HEK293 (cell line): ENCODE measurements around the gene EIF3L.

Experiments
- CTCF ChIA-PET: fragments of 350-600 bp; formaldehyde crosslinking; extraction: SDS; loops from one replicate; lab custom pipeline; 2021; ENCODE audit warnings: antibody characterized with exemption; lab: Yijun Ruan, JAX
- POLR2A ChIA-PET: fragments of 300-600 bp; formaldehyde crosslinking; extraction: SDS; loops from one replicate; lab custom pipeline; 2020; ENCODE audit warnings: antibody characterized with exemption, inconsistent platforms; lab: Yijun Ruan, JAX
- H3K27ac ChIP-seq: fragments of 200-500 bp; sonication (Bioruptor generic); 2 replicates; pipeline ENCODE4 v1.5.1; 2014; ENCODE audit warnings: low read depth, low read length, control low read depth, inconsistent platforms; ENCODE audit errors: extremely low read depth
- H3K36me3 ChIP-seq, 2 experiments: fragments of 200-500 bp in 1 of 2; sonication (Bioruptor generic) in 1 of 2; 1 replicate in 1 of 2; 2 replicates in 1 of 2; pipeline ENCODE4 v1.5.1; 2014 to 2017; ENCODE audit warnings: inconsistent platforms in 2 of 2, low read length in 2 of 2; ENCODE audit not compliant: control insufficient read depth in 2 of 2, insufficient read depth in 1 of 2
- H3K4me1 ChIP-seq: fragments of 200-500 bp; sonication (Bioruptor generic); 2 replicates; pipeline ENCODE4 v1.5.1; 2014; ENCODE audit warnings: mild to moderate bottlenecking, low read length, inconsistent platforms; ENCODE audit not compliant: control insufficient read depth, insufficient read depth
- H3K4me3 ChIP-seq: 2 replicates; pipeline ENCODE4 v1.5.1; 2011; ENCODE audit warnings: low read depth, mild to moderate bottlenecking, control low read depth, low read length, moderate library complexity
- H3K9me3 ChIP-seq: fragments of 200-500 bp; sonication (Bioruptor generic); 2 replicates; pipeline ENCODE4 v1.5.1; 2014; ENCODE audit warnings: low read depth, low read length, inconsistent platforms; ENCODE audit not compliant: control insufficient read depth, insufficient read depth
- GLIS1 ChIP-seq: fragments of 450-650 bp; formaldehyde crosslinking; IDR thresholded peaks from 2 replicates; pipeline ENCODE4 v1.5.1; 2016; ENCODE audit warnings: missing biosample characterization, missing genetic modification characterization
- GLIS2 ChIP-seq: fragments of 450-650 bp; formaldehyde crosslinking; IDR thresholded peaks from 2 replicates; pipeline ENCODE4 v1.5.1; 2016; ENCODE audit warnings: missing biosample characterization, missing genetic modification characterization
- INSM2 ChIP-seq: fragments of 450-650 bp; formaldehyde crosslinking; IDR thresholded peaks from 2 replicates; pipeline ENCODE4 v1.5.1; 2016; ENCODE audit warnings: missing biosample characterization, missing genetic modification characterization
- OSR2 ChIP-seq: fragments of 450-650 bp; formaldehyde crosslinking; IDR thresholded peaks from 2 replicates; pipeline ENCODE4 v1.5.1; 2016; ENCODE audit warnings: missing biosample characterization, missing genetic modification characterization
- SETDB1 ChIP-seq: IDR thresholded peaks from one replicate; pipeline ENCODE4 v1.6.1; 2017; ENCODE audit warnings: mild to moderate bottlenecking, low read length, moderate library complexity, mixed read lengths; ENCODE audit not compliant: insufficient read length
- SP7 ChIP-seq: fragments of 450-650 bp; formaldehyde crosslinking; IDR thresholded peaks from 2 replicates; pipeline ENCODE4 v1.5.1; 2016; ENCODE audit warnings: missing biosample characterization, missing genetic modification characterization
- ZBTB17 ChIP-seq: fragments of 450-650 bp; formaldehyde crosslinking; IDR thresholded peaks from 2 replicates; pipeline ENCODE4 v1.5.1; 2016; ENCODE audit warnings: missing biosample characterization, missing genetic modification characterization
- ZBTB7A ChIP-seq: fragments of 450-650 bp; formaldehyde crosslinking; IDR thresholded peaks from 2 replicates; pipeline ENCODE4 v1.5.1; 2016; ENCODE audit warnings: low read depth, missing biosample characterization, missing genetic modification characterization
- ZFP69B ChIP-seq: fragments of 450-650 bp; formaldehyde crosslinking; IDR thresholded peaks from 2 replicates; pipeline ENCODE4 v1.5.1; 2016; ENCODE audit warnings: missing biosample characterization, missing genetic modification characterization
- ZIC2 ChIP-seq: fragments of 450-650 bp; formaldehyde crosslinking; IDR thresholded peaks from 2 replicates; pipeline ENCODE4 v1.5.1; 2016; ENCODE audit warnings: missing biosample characterization, missing genetic modification characterization
- ZNF133 ChIP-seq: fragments of 450-650 bp; formaldehyde crosslinking; IDR thresholded peaks from 2 replicates; pipeline ENCODE4 v1.5.1; 2016; ENCODE audit warnings: missing biosample characterization, missing genetic modification characterization
- ZNF16 ChIP-seq: fragments of 450-650 bp; formaldehyde crosslinking; IDR thresholded peaks from 2 replicates; pipeline ENCODE4 v1.5.1; 2016; ENCODE audit warnings: low read depth, missing biosample characterization, missing genetic modification characterization
- ZNF239 ChIP-seq: fragments of 450-650 bp; formaldehyde crosslinking; IDR thresholded peaks from 2 replicates; pipeline ENCODE4 v1.5.1; 2016; ENCODE audit warnings: missing biosample characterization, missing genetic modification characterization
- ZNF24 ChIP-seq: fragments of 450-650 bp; formaldehyde crosslinking; IDR thresholded peaks from 2 replicates; pipeline ENCODE4 v1.5.1; 2016; ENCODE audit warnings: missing biosample characterization, missing genetic modification characterization
- ZNF266 ChIP-seq: fragments of 450-650 bp; formaldehyde crosslinking; IDR thresholded peaks from 2 replicates; pipeline ENCODE4 v1.5.1; 2016; ENCODE audit warnings: missing biosample characterization, missing genetic modification characterization, low read depth
- ZNF488 ChIP-seq: fragments of 450-650 bp; formaldehyde crosslinking; IDR thresholded peaks from 2 replicates; pipeline ENCODE4 v1.5.1; 2016; ENCODE audit warnings: missing biosample characterization, missing genetic modification characterization
- ZNF692 ChIP-seq: fragments of 450-650 bp; formaldehyde crosslinking; IDR thresholded peaks from 2 replicates; pipeline ENCODE4 v1.5.1; 2016; ENCODE audit warnings: missing biosample characterization, missing genetic modification characterization
- ZNF791 ChIP-seq: fragments of 450-650 bp; formaldehyde crosslinking; IDR thresholded peaks from 2 replicates; pipeline ENCODE4 v1.5.1; 2016; ENCODE audit warnings: missing biosample characterization, missing genetic modification characterization
- ZSCAN23 ChIP-seq: fragments of 450-650 bp; formaldehyde crosslinking; IDR thresholded peaks from 2 replicates; pipeline ENCODE4 v1.5.1; 2016; ENCODE audit warnings: missing biosample characterization, missing genetic modification characterization
- ZSCAN5A ChIP-seq: fragments of 450-650 bp; formaldehyde crosslinking; IDR thresholded peaks from 2 replicates; pipeline ENCODE4 v1.5.1; 2016; ENCODE audit warnings: missing biosample characterization, missing genetic modification characterization

EIF3L gene

GRCh38 chr22:37909766-37910165 lies 60.5 kb downstream of the EIF3L start:
- ChIA-PET POLR2A (interaction anchor here (1.2 kb wide), 1 partner anchor 11 kb away, joined by 3 read pairs; no protein-coding TSS in a partner anchor), CTCF (interaction anchor here (0.9 to 1.2 kb wide), 2 partner anchors 24 to 46 kb away, joined by 3 to 7 read pairs; no protein-coding TSS in a partner anchor)
- peaks cover 10% of the 10 kb centered on the region; the same call in 1 of the 2 replicates for H3K4me1 ChIP-seq
- H3K9me3 ChIP-seq, result no peaks in the 10 kb centered on the region
- H3K36me3 ChIP-seq, result peaks cover 14 to 49% of the 10 kb centered on the region in 2 experiments; a peak in 2 of 3 replicates
- no peak overlapping the region for H3K27ac ChIP-seq
- 0 out of 2 replicates have a peak, but pooled peaks have one; percentile 35 for TF ChIP-seq ZFP69B (tag by site-specific recombination)
- no peak for TF ChIP-seq ZBTB7A (tag by site-specific recombination)
- H3K4me3 ChIP-seq, result no peak overlapping the region

DNA sequence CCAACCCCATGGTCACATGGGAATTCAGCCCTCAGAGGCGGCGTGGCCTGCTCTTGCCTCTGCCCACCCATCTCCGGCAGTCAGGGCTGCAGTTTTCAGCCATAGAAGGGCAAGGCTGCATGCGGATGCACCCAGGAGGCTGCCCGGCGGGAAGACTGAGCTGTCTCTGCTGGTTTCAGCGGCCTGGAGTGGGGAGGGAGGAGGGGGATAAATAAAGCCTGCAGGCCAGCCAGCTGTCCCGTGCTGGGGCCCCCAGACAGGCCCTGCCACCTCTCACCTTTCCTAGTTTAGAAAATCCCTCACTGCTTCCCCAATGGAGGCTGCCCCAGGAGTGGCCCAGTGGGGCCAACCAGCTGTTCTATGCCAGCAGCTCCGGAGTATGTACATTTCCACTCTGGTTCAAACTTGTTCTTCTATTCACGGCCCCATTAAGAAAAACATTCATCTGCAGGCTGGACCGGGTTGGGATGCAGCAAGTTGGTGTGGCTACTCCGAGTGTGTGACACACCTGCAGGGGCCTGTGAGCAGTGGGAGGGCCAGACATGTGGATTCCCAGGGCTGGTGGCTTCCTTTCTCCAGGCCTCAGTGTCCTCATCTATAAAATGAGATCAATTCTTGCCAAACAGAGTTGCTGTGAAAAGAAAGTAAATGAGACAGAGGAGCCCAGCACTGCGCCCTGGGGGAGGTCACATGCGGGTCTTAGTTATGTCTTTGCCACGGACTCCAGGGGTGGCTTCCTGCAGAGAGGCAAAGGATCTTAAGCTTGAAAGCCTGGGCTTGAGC lies 61.9 kb downstream of the EIF3L start:
- Histone ChIP-seq H3K4me1 (peaks cover 4% of the 10 kb centered on the region; the same call in 1 of the 2 replicates), H3K9me3 (no peaks in the 10 kb centered on the region), H3K36me3 (peaks cover 24 to 61% of the 10 kb centered on the region in 2 experiments; a peak in 2 of 3 replicates), H3K4me3 (no peak overlapping the region), H3K27ac (no peak overlapping the region)
- TF ChIP-seq ZNF239 (tag by site-specific recombination), result no peak
- no peak for TF ChIP-seq SP7 (tag by site-specific recombination)
- TF ChIP-seq ZNF692 (tag by site-specific recombination), result 0 out of 2 replicates have a peak, but pooled peaks have one; percentile 35
- TF ChIP-seq ZNF133 (tag by site-specific recombination), result no peak
- TF ChIP-seq ZNF266 (tag by site-specific recombination), result no peak
- peak; percentile 78 for TF ChIP-seq GLIS1
- peak; percentile 82 for TF ChIP-seq ZIC2 (tag by site-specific recombination)
- TF ChIP-seq ZNF24, result no peak
- peak; percentile 35; the same call in 1 of the 2 replicates for TF ChIP-seq GLIS2 (tag by site-specific recombination)
- POLR2A ChIA-PET, result interaction anchor here (0.6 to 1.2 kb wide), 2 partner anchors 13 to 26 kb away, joined by 3 to 5 read pairs; no protein-coding TSS in a partner anchor
- CTCF ChIA-PET, result interaction anchor here (0.6 kb wide), 1 partner anchor 25 kb away, joined by 7 read pairs; no protein-coding TSS in a partner anchor

- Histone ChIP-seq H3K4me3 (no peak overlapping the region), H3K4me1 (peaks cover 4% of the 10 kb centered on the region; the same call in 1 of the 2 replicates), H3K36me3 (peaks cover 25 to 67% of the 10 kb centered on the region in 2 experiments; a peak in 2 of 3 replicates), H3K27ac (no peak overlapping the region), H3K9me3 (no peaks in the 10 kb centered on the region)
- CTCF ChIA-PET, result no interaction called here
- no peak for TF ChIP-seq SETDB1
- no peak for TF ChIP-seq ZNF791 (tag by site-specific recombination)
- TF ChIP-seq ZNF488 (tag by site-specific recombination), result no peak
- TF ChIP-seq ZNF16 (tag by site-specific recombination), result no peak
- no peak for TF ChIP-seq ZSCAN5A (tag by site-specific recombination)
- TF ChIP-seq ZBTB17 (tag by site-specific recombination), result no peak
- TF ChIP-seq INSM2 (tag by site-specific recombination), result no peak
- TF ChIP-seq ZSCAN23 (tag by site-specific recombination), result no peak
- no peak for TF ChIP-seq OSR2 (tag by site-specific recombination)
- TF ChIP-seq, all 188 proteins: peak for 0
- POLR2A ChIA-PET, result interaction anchor here (0.6 kb wide), 1 partner anchor 27 kb away, joined by 5 read pairs; no protein-coding TSS in a partner anchor
Measured at GRCh38 chr22:37911697-37912096, 62.5 kb downstream of the EIF3L start.
